Esophagus squamous epithelium (tissue), 4 donors: ENCODE measurements around the gene FRMD4A.

Source experiments
- CTCF ChIP-seq, 6 experiments: fragments of 450-650 bp in 4 of 6; fragments of 200-600 bp in 2 of 6; sonication (generic) in 2 of 6; IDR thresholded peaks; one replicate each; pipeline ENCODE4 v1.5.1; 2016 to 2019; ENCODE audit warnings: antibody characterized with exemption in 6 of 6, mild to moderate bottlenecking in 4 of 6, moderate library complexity in 4 of 6
- POLR2A ChIP-seq, 4 donors: fragments of 450-650 bp; IDR thresholded peaks; one replicate each; pipeline ENCODE4 v1.6.1; 2017; ENCODE audit warnings: antibody characterized with exemption in 4 of 4, mild to moderate bottlenecking in 4 of 4, moderate library complexity in 3 of 4

- TF ChIP-seq CTCF (IDR thresholded peaks at IDR 0.05) (no peak), POLR2A (IDR thresholded peaks at IDR 0.05) (no peak)
Observed at GRCh38 chr10:13949844-13950542, 380.7 kb downstream of the FRMD4A start.
